ENCODE results near the gene SPTBN5.

GRCh38 chr15:41841131-41841530 is 52.7 kb downstream of the SPTBN5 start:
- no peak for TF ChIP-seq CTCF (conservative IDR thresholded peaks at IDR 0.05; ENCODE audit: low read length)
- TF ChIP-seq EZH2phosphoT487 (IDR thresholded peaks at IDR 0.05; ENCODE audit: borderline replicate concordance, low read depth, low read length), result no peak
